Bronchial epithelial cell (primary cell): ENCODE results near the gene RPL12. TPM values are rescaled to one million over a fixed set of nuclear protein-coding genes. Genes with fewer than 3 reads are reported as not detected.
A peak's percentile ranks its signal among the peaks of the same experiment; 100 is the strongest.

ENCODE experiments used
- DNase-seq: peaks from one replicate; pipeline ENCODE4 v3.0.0-alpha.2; 2010; ENCODE audit warnings: low read depth
- FAIRE-seq: peaks from 2 replicates; lab custom pipeline; 2011; peaks lifted over from hg19 to GRCh38; lab: Jason Lieb, UNC
- H3K27me3 ChIP-seq: 2 replicates; pipeline ENCODE4 v1.5.1; 2011; ENCODE audit warnings: low read length; ENCODE audit not compliant: control insufficient read depth, insufficient read depth
- H3K36me3 ChIP-seq: 2 replicates; pipeline ENCODE4 v1.5.1; 2011; ENCODE audit warnings: low read length; ENCODE audit not compliant: control insufficient read depth, insufficient read depth
- H3K4me3 ChIP-seq: 2 replicates; pipeline ENCODE4 v1.5.1; 2011; ENCODE audit warnings: mild to moderate bottlenecking, low read depth, low read length, control low read depth
- total RNA-seq: library from RNA; depleted of rRNA; stranded (reverse); fragments of >200 nt; gene quantifications from 2 replicates; pipeline ENCODE4 v1.2.1, GENCODE V29; 2014
- TF ChIP-seq, protein P1 (sequence below): IDR thresholded peaks from 2 replicates; pipeline ENCODE4 v1.5.1; 2011; ENCODE audit warnings: mild to moderate bottlenecking, moderate library complexity, low read length, control low read depth, inconsistent platforms; ENCODE audit not compliant: insufficient read depth, severe bottlenecking

Gene RPL12
- total RNA-seq, 1 donor from 2014 or later, result 3,707 TPM

DNA sequence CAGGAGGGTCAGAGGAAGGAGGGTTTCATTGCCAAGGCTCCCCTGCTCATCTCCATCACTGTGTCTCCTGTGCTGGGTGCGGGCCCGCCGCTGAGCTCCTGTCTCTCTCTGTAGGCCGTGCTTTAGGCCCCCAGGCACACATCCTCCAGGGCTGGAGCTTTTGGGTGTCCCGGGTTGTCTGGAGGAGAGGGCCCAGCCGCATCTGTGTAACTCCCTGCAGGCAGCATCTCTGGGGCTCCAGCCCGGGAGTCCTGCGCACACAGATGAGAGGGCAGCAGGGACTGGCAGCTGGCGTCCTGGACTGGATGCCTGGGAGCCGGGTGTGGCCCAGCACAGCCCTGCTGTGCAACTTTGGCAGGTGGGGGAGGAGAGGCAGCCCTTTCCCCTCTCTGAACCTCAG, 40.3 kb upstream of the RPL12 start:
- Histone ChIP-seq H3K27me3 (no peaks in the 10 kb centered on the region), H3K4me3 (no peak overlapping the region), H3K36me3 (peaks cover 20% of the 10 kb centered on the region)
- TF ChIP-seq, protein P1, sequence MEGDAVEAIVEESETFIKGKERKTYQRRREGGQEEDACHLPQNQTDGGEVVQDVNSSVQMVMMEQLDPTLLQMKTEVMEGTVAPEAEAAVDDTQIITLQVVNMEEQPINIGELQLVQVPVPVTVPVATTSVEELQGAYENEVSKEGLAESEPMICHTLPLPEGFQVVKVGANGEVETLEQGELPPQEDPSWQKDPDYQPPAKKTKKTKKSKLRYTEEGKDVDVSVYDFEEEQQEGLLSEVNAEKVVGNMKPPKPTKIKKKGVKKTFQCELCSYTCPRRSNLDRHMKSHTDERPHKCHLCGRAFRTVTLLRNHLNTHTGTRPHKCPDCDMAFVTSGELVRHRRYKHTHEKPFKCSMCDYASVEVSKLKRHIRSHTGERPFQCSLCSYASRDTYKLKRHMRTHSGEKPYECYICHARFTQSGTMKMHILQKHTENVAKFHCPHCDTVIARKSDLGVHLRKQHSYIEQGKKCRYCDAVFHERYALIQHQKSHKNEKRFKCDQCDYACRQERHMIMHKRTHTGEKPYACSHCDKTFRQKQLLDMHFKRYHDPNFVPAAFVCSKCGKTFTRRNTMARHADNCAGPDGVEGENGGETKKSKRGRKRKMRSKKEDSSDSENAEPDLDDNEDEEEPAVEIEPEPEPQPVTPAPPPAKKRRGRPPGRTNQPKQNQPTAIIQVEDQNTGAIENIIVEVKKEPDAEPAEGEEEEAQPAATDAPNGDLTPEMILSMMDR, result no peak
- DNase-seq (no peak), FAIRE-seq (no peak)

DNA sequence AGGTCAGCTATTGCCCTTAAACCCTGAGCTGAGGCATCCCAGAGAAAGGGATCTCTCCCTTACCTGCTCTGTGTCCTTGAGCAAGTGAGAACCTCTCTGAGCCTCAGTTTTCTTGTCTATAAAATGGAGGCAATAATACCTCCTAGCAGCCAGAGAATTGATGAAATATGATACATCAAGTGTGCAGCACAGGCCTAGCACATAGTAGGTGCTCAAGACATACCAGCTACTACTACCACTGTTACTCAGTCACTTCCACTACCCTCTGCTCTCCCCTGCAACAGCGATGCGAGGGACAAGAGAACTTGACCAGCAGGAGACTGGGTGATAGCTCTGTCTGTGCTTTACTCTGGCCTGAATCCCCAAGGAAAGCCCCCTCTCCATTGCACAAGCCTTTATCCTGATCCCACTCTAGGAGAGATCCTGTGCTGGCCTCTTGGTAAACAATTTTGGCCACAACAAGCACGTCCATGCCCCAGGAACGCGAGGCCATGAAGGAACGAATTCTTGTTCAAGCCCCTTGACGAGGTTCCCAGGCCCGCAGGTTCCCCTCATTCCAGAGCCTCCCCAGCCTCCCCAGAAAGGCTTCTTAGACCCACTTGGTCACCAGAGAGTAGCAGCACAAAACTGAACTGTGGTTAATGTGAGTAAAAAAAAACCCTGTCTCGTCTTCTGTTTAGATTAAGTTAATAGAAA, 39.5 kb upstream of the RPL12 start:
- TF ChIP-seq, protein P1, result no peak
- Histone ChIP-seq H3K4me3 (no peak overlapping the region), H3K27me3 (no peaks in the 10 kb centered on the region), H3K36me3 (peaks cover 21% of the 10 kb centered on the region)
- DNase-seq, result no peak
- FAIRE-seq, result no peak

DNA sequence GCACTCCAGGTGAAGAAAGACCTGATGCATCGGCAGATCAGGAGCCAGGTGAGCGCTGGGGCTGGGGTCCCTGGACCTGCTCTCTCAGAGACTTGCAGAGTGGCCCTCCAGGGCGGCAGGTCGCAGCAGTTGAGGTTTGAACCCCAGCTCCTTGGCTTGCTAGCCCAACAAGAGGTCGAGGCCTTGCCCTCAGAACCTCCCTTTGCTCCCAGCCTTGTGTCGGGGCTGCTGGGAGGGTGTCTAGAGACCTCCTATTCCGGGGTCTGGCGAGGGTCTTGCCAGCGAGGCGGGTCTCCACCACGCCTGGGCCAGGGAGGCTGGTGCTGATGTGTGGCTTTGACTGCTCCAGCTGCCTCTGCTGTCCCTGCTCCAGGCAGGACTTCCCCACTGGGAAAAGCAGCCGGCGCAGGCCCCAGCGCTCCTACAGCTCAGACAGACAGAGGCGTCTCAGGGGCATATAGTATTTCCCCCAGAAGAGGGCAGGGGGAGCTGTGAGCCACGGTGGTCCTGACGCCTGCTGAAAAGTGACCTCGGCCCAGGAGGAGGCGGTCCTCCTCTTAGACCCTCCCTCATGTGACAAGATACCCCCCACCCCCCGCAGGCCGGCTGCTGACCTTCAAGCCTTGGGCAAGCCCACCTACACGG, 38.4 kb upstream of the RPL12 start:
- FAIRE-seq (no peak), DNase-seq (no peak)
- H3K27me3 ChIP-seq, result no peaks in the 10 kb centered on the region
- peaks cover 24% of the 10 kb centered on the region for H3K36me3 ChIP-seq
- H3K4me3 ChIP-seq, result no peak overlapping the region
- TF ChIP-seq, protein P1, result no peak

DNA sequence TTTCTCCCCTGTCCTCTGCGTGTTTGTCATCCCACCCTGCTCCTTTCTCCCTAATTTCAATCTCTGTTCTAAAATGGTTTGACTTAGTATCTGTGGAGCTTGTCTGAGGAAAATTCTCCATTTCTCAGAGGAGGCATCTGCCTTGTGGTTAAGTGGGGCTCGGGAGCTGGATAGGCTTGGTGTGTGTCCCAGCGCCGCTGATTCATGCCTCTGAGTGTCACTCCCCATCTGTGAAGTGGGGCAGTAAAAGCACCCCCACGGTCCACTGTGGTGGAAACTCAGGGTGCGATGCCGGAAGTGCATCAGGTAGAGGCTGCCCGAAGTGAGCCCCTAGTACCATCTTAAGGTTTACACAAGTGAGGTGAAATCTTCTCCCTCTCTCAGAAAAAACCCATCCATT, 37.7 kb upstream of the RPL12 start:
- H3K4me3 ChIP-seq, result no peak overlapping the region
- no peaks in the 10 kb centered on the region for H3K27me3 ChIP-seq
- DNase-seq (no peak), FAIRE-seq (no peak)
- peaks cover 22% of the 10 kb centered on the region for H3K36me3 ChIP-seq
- TF ChIP-seq, protein P1, result no peak

DNA sequence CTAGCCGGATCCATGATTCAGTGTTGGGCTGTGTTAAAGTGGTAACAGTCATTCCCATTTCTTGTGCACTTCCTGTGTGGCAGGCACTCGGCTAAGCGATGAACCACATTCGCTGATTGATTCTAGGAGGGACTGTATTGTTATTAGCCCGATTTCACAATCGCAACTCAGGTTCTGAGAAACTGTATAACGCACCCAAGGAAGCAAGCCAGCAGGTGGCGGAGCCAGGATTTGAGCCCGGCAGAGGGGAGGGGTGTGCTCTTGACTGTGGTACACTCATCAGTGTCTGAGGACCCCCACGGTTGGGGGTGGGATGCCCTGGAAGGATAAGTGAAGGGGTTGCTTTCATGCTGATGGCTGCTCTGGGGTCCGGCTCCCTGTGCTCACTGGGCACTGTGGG, 34.8 kb upstream of the RPL12 start:
- peaks cover 21% of the 10 kb centered on the region for H3K36me3 ChIP-seq
- FAIRE-seq, result no peak

More for the DNA sequence above, 34.8 kb upstream of the RPL12 start:
- TF ChIP-seq, protein P1, result no peak
- Histone ChIP-seq H3K27me3 (no peaks in the 10 kb centered on the region), H3K4me3 (no peak overlapping the region)
- DNase-seq, result peak; percentile 38
